HG03025 (cell line): ENCODE data around the gene LAMB1.

Experiments
- ATAC-seq: cut with Tn5 transposase; IDR thresholded peaks from one replicate; pipeline ENCODE4 v1.9.1; 2021; ENCODE audit warnings: mild to moderate bottlenecking, moderate library complexity; ENCODE audit not compliant: unreplicated experiment, low FRiP score

LAMB1 gene

DNA sequence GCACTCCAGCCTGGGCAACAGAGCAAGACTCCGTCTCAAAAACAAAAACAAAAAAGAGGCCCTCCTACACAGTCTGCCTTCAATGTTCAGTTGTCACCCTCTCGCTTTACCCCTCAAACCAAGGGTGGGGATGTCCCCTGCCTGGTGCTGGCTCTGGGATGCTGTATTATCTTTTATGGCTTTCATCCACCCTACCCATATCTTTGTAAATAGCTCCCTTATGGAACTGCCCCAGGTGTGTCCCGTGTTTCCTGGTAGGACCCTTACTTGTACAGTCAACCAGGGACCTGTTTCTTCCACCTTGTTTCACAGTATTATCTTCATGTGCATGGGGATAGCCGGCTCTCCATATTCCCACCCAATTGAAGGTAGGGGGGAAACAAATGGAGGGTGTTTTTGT is 15.7 kb upstream of the LAMB1 start:
- no peak for ATAC-seq

DNA sequence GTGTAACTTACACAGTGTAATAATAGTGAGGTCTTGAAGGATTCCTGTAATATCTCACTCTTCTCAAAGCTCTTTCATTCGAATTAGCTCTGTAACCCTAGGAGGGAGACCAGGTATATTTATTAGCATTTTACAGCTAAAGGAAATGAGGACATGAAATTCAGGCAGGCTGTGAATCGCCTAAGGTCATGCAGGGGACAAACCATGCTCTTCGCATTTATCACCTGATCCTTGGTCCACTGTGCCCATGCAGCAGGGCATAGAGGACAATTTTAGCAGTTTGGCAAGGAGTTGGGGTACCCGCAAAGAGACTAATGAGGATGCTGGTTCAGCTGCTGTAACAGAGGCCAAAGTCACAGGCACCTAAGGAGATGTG is 14.8 kb upstream of the LAMB1 start:
- ATAC-seq, result no peak

DNA sequence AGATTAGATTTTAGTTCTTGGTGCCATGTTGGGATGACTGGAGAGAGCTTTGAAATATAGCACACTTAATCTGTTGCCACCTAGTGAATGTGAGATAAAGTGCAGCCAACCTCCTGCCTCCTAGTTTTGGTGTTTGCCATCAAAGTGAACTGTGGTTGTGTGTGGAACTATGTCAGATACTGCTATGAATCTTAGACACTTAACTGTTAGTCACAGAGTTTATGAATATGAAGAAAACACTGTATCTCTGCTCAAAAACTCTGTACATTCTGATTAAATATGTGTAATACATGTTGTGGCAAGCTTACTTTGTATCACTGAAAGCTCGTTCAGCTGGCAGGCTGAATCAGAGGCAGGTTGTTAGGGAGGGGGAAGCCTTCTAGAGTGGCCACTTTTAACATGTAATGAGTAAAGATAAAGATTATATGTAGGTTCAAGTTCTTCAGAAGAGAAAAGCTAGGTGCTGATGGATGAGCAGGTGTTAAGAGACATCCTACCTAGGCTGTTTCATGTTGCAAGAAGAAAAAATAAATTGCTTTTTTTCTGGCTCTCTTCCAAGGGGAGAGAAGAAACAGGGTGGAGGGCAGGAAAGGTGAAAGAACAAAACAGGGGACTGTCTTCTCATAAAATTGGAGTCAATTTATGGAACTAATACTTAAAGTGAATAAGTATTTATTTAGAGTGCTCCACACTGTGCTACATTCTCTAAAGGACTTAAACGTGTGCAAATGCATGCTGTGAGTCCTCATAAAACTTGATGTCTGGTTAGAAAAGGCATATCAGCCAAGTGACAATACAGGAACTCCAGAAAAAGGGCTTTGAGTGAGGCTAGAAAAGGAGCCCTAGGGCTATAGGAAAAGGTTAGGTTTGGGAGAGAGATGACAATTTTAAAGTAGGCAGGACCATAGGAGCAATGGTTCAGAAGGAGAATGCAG is 14.1 kb upstream of the LAMB1 start:
- no peak for ATAC-seq

- ATAC-seq, result no peak
These were observed 12.8 kb upstream of the LAMB1 start for GRCh38 chr7:108015740-108016139.

- no peak for ATAC-seq
These were observed 12.1 kb upstream of the LAMB1 start for GRCh38 chr7:108014747-108015682.

DNA sequence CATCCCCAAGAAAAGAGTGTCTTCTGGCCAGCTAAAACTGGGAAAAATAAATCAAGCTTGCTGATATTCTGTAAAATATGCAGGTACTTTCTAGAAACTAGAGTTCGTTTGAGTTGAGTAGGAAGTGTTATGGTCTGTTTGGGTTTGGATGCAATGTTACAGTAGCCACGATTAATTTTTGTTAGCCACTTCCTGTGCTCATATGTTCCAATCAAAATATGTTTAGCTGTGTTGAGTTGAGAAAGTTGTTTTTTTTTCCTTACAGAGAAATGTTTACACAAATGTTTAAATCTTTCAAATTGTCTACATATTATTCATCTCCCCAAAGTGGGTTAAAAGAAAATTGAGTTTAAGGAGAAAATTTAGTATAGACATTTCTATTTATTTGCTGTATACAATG is 11.3 kb upstream of the LAMB1 start:
- ATAC-seq, result no peak

- no peak for ATAC-seq
These were observed 9.8 kb upstream of the LAMB1 start for GRCh38 chr7:108012499-108013430.

- no peak for ATAC-seq
These were observed 7.4 kb upstream of the LAMB1 start for GRCh38 chr7:108010377-108010776.

DNA sequence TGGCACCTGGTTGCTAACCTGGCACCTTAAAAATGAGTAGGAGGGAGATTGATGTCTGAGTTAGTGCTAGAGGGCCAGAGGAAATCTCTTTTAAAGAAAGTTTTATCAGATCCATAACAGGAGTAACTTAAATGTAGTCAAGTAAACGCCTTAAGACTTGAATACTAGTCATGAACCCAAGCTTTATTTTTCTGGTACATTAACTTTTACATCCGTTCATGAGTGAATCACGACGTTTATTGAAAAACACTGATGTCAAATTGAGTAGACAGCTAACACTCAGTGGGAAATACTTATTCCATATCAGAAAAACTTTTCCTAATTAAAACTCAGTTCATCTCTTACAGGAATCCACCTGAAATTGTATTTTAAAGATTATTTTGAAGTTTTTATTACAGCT is 6.9 kb upstream of the LAMB1 start:
- ATAC-seq, result no peak

DNA sequence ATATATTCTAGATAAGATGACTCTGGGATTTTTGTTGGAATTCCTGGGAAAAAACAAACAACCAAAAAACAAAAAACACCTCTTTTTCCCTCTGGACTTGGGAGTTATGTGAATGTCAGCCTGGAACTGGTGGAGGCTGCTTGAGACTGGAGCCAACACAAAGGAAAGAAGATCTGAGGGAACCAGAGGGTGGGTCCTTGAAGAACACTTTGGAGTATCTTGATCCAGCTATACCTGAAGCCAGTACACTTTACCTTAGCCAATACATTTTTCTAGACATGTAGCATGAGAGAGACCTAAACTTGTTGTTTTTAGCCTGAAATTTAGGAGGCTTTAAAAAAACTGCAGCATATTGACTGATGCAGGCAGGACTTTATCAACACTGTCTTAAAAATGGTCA is 5.9 kb upstream of the LAMB1 start:
- no peak for ATAC-seq

DNA sequence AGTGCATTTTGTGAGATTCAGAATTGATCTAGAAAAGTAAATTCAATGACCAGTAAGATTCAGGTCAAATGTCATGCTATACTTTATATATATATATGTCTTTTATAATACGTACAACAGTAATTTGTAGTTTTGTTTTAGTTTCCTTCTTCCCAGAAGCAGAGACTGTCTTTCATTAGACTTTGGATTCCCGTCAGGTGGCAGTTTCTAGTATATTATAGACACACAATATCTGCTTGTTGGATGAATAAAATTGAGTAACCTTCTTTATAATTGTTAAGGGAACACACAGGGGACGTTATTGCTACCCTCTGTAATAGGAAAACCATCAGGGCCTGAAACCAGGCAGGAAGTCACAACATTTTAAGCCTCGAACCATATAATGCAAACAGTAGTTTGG is 5.3 kb upstream of the LAMB1 start:
- no peak for ATAC-seq

GRCh38 chr7:108007762-108008161 is 4.8 kb upstream of the LAMB1 start:
- ATAC-seq, result no peak

GRCh38 chr7:108007261-108007660 is 4.3 kb upstream of the LAMB1 start:
- ATAC-seq, result no peak

- no peak for ATAC-seq
These were observed 1.5 kb upstream of the LAMB1 start for GRCh38 chr7:108004220-108005142.

DNA sequence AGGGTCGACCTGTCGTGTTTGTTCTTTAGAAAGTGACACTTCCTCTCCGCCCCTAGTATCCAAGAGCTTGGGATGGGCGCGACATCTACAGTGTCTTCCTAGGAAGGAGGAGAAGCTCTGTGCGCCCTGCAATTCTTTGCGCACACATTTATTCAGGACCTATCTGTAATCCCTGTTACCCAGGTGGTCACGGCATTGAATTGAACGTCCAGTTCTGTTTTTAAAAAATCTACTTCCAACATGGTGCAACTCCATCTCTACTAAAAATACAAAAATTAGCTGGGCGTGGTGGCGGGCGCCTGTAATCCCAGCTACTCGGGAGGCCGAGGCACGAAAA is 606 bp upstream of the LAMB1 start:
- ATAC-seq, result no peak

DNA sequence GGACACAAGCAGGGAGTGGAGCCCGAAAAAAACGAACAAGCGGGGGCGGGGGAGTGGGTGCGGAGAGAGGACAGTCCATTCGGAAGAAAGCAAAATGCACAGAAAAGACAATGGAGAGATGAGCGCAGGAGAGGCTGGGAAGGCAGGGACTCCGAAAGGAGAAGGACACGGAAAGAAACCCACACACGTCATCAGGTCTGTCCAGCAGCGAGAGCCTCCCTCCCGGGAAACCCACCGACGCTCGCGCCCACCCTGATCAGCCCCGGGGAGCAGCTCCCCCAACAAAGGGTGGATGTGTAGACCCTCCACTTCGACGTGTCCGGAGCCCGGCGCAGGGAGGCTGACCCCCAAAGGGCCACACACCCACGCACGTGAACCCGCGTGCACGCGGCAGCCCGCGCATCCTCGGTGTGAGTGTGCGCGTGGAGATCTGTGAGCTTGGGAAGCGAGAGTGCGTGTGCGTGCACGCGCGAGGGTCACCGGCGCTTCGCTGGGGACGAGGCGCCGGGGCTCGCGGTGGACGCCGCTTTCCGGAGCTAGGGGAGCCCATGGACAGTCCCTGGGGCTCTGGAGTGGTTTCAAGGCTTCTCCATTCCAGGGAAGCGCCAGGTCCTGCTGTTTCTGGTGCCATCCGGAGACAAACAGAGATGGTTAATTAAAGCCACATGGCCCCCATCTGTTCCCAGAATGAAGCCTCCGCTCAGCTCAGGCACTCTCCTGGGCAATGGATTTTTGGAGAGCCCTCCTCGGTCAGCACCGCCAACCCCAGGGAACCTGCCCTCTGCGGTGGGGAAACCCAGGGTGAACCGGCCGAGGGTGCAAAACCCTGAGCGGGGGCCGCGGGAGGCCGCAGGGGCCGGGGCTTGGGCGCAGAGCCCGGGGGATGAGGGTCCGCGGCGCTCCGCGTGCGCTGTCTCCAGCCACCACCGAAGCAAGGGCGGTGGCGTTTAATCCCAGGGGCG is 916 bp downstream of the LAMB1 start:
- no peak for ATAC-seq

- ATAC-seq, result no peak
These were observed 1.8 kb downstream of the LAMB1 start for GRCh38 chr7:108000875-108001763.
